ENCODE data around the gene ALLC.
"Not testable (repeated sequence)": the region's sequence is repeated elsewhere in the genome, so short reads cannot be mapped to it uniquely, and the experiment has no call there.

Gene ALLC

GRCh38 chr2:3633089-3633981 lies 24.7 kb upstream of the ALLC start:
- H3K9me3 Mint-ChIP-seq: no peaks in the 10 kb centered on the region
- no peak overlapping the region for H3K4me3 Mint-ChIP-seq
- H3K4me1 Mint-ChIP-seq (ENCODE audit: low read depth): no peaks in the 10 kb centered on the region
- H3K36me3 Mint-ChIP-seq (ENCODE audit: low read depth): no peaks in the 10 kb centered on the region
- no peaks in the 10 kb centered on the region for H3K27me3 Mint-ChIP-seq
- no peak overlapping the region for H3K27ac Mint-ChIP-seq

- Mint-ChIP-seq H3K9me3 (no peaks in the 10 kb centered on the region), H3K27me3 (no peaks in the 10 kb centered on the region), H3K4me3 (no peak overlapping the region), H3K27ac (no peak overlapping the region), H3K4me1 (ENCODE audit: low read depth) (no peaks in the 10 kb centered on the region), H3K36me3 (ENCODE audit: low read depth) (no peaks in the 10 kb centered on the region)
Observed at GRCh38 chr2:3633982-3634595, 23.9 kb upstream of the ALLC start.

DNA sequence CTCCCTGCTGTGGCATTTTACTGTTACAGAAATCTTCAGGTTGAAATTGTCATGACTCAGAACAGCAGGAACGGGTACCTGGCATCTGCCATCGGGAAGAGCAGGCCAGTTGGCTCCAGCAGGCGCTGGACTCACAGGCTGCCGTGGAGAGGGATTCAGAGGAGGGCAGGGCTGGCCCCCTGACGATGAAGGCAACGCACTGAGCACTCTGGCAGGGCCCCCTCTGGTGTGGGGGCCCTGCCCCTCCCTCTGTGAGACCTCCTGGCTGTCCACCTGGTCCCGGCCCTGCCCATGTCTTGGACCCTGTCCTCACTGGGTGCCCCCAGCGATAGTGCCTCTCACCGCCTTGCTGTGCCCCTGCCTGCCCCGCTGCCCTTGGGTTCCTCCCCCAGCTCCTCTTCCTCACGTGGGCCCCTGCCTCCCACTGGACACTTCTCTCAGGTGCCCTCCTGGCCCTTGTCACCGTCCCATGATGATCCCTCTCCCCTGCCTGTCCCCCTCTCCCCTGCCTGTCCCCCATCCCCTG lies 23.3 kb upstream of the ALLC start:
- no peaks in the 10 kb centered on the region for H3K9me3 Mint-ChIP-seq
- no peaks in the 10 kb centered on the region for H3K36me3 Mint-ChIP-seq (ENCODE audit: low read depth)
- no peak overlapping the region for H3K4me3 Mint-ChIP-seq
- H3K27ac Mint-ChIP-seq: no peak overlapping the region
- no peaks in the 10 kb centered on the region for H3K27me3 Mint-ChIP-seq
- H3K4me1 Mint-ChIP-seq (ENCODE audit: low read depth): no peaks in the 10 kb centered on the region

- H3K27me3 Mint-ChIP-seq: no peaks in the 10 kb centered on the region
- no peak overlapping the region for H3K27ac Mint-ChIP-seq
- no peaks in the 10 kb centered on the region for H3K4me1 Mint-ChIP-seq (ENCODE audit: low read depth)
- no peak overlapping the region for H3K4me3 Mint-ChIP-seq
- no peaks in the 10 kb centered on the region for H3K36me3 Mint-ChIP-seq (ENCODE audit: low read depth)
- H3K9me3 Mint-ChIP-seq: no peaks in the 10 kb centered on the region
Observed at GRCh38 chr2:3635171-3635974, 22.6 kb upstream of the ALLC start.

- H3K27ac Mint-ChIP-seq; H3K36me3 Mint-ChIP-seq (ENCODE audit: low read depth); H3K4me3 Mint-ChIP-seq; H3K9me3 Mint-ChIP-seq; H3K27me3 Mint-ChIP-seq; H3K4me1 Mint-ChIP-seq (ENCODE audit: low read depth): not testable (repeated sequence)
Observed at GRCh38 chr2:3635975-3636327, 22.0 kb upstream of the ALLC start.

DNA sequence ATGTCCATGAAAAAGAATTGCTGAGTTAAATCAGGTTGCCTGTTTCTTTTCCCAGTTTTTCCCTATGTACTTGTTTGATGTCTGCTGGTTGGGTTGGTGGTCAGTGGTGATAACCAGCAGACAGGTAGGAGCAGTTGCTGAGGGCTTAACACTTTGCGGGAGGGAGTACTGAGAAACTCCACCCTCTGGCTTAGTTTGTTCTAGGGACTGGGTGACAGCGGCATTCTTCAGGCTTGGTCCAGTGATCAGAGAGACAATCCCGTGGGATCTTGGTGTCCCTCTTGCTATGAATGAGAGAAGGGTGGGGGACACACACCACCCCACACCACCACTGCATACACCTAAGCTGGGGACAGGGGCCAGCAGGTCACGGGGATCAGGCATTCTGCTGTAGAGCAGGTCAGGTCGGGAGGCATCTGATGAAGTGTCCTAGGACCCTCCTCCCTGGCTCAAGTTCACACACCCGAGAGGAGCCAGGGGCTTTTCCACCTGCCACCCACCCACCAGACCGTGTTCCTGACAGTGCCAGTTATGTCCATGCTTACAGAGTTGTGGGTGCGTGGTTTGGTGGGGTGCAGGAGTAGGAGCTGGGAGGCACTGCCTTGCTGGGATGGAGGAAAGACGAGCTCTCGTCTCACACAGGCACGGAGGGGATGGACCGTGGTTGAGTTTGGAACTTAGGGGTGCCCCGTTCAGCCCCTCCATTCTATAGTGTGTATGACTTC lies 21.3 kb upstream of the ALLC start:
- Mint-ChIP-seq H3K27ac (no peak overlapping the region), H3K9me3 (no peaks in the 10 kb centered on the region)

GRCh38 chr2:3637311-3637675 lies 20.7 kb upstream of the ALLC start:
- H3K4me1 Mint-ChIP-seq (ENCODE audit: low read depth): no peaks in the 10 kb centered on the region
- H3K9me3 Mint-ChIP-seq: no peaks in the 10 kb centered on the region
- no peak overlapping the region for H3K27ac Mint-ChIP-seq
- H3K27me3 Mint-ChIP-seq: no peaks in the 10 kb centered on the region
- no peak overlapping the region for H3K4me3 Mint-ChIP-seq
- no peaks in the 10 kb centered on the region for H3K36me3 Mint-ChIP-seq (ENCODE audit: low read depth)

More for the DNA sequence above, 21.3 kb upstream of the ALLC start:
- H3K4me3 Mint-ChIP-seq: no peak overlapping the region
- no peaks in the 10 kb centered on the region for H3K36me3 Mint-ChIP-seq (ENCODE audit: low read depth)
- H3K4me1 Mint-ChIP-seq (ENCODE audit: low read depth): no peaks in the 10 kb centered on the region
- no peaks in the 10 kb centered on the region for H3K27me3 Mint-ChIP-seq

DNA sequence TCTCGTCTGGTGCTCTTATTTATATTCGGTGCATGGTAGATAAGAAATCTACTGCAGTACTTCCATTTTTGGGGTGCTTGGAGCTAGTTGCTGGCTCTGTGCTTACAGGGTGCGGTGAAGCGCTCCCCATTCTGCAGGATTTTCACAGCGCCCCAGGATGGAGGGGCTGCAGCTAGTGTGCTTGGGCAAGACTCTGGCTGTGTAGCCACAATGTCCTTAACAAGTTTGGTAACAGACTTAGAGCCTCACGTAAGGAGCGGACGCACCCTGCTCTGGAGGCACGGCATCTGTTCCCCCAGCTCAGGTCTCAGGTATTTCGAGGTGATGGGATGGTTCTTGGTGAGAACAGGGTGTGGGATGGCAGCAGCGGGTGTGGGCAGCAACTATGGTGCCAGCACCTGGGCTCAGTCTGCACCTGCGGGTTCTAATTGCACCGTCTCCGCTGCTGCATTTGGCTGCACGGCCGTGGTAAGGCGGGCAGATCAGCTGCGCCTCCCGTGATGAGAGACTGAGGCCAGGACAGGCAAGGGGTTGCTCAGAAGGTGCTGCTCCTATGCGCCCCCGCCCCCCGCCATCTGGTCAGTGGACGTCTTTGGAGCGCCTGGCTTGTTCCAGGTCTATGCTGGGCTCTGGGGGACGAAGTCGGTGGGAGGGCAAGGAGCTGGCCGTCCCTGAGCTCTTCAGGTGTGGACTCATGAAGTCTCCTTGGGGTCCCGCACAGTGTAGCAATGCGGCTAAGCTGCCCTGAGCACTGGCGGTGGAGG lies 20.1 kb upstream of the ALLC start:
- no peaks in the 10 kb centered on the region for H3K9me3 Mint-ChIP-seq
- no peak overlapping the region for H3K27ac Mint-ChIP-seq

GRCh38 chr2:3638456-3638810 lies 19.6 kb upstream of the ALLC start:
- no peaks in the 10 kb centered on the region for H3K4me1 Mint-ChIP-seq (ENCODE audit: low read depth)
- no peaks in the 10 kb centered on the region for H3K36me3 Mint-ChIP-seq (ENCODE audit: low read depth)
- H3K4me3 Mint-ChIP-seq: no peak overlapping the region
- no peaks in the 10 kb centered on the region for H3K9me3 Mint-ChIP-seq
- H3K27ac Mint-ChIP-seq: no peak overlapping the region
- H3K27me3 Mint-ChIP-seq: no peaks in the 10 kb centered on the region

More for the DNA sequence above, 20.1 kb upstream of the ALLC start:
- Mint-ChIP-seq H3K36me3 (ENCODE audit: low read depth) (no peaks in the 10 kb centered on the region), H3K4me3 (no peak overlapping the region), H3K27me3 (no peaks in the 10 kb centered on the region), H3K4me1 (ENCODE audit: low read depth) (no peaks in the 10 kb centered on the region)

GRCh38 chr2:3639015-3639630 lies 18.9 kb upstream of the ALLC start:
- H3K27me3 Mint-ChIP-seq: no peaks in the 10 kb centered on the region
- H3K36me3 Mint-ChIP-seq (ENCODE audit: low read depth): no peaks in the 10 kb centered on the region
- H3K9me3 Mint-ChIP-seq: no peaks in the 10 kb centered on the region
- H3K27ac Mint-ChIP-seq: no peak overlapping the region
- H3K4me1 Mint-ChIP-seq (ENCODE audit: low read depth): no peaks in the 10 kb centered on the region
- H3K4me3 Mint-ChIP-seq: no peak overlapping the region

GRCh38 chr2:3639653-3640052 lies 18.3 kb upstream of the ALLC start:
- Mint-ChIP-seq H3K9me3 (no peaks in the 10 kb centered on the region), H3K4me1 (ENCODE audit: low read depth) (no peaks in the 10 kb centered on the region), H3K27ac (no peak overlapping the region), H3K27me3 (no peaks in the 10 kb centered on the region), H3K4me3 (no peak overlapping the region), H3K36me3 (ENCODE audit: low read depth) (no peaks in the 10 kb centered on the region)

- H3K9me3 Mint-ChIP-seq: no peaks in the 10 kb centered on the region
- H3K36me3 Mint-ChIP-seq (ENCODE audit: low read depth): no peaks in the 10 kb centered on the region
- no peaks in the 10 kb centered on the region for H3K4me1 Mint-ChIP-seq (ENCODE audit: low read depth)
- no peaks in the 10 kb centered on the region for H3K27me3 Mint-ChIP-seq
- H3K4me3 Mint-ChIP-seq: no peak overlapping the region
- H3K27ac Mint-ChIP-seq: no peak overlapping the region
Observed at GRCh38 chr2:3641181-3641580, 16.8 kb upstream of the ALLC start.

DNA sequence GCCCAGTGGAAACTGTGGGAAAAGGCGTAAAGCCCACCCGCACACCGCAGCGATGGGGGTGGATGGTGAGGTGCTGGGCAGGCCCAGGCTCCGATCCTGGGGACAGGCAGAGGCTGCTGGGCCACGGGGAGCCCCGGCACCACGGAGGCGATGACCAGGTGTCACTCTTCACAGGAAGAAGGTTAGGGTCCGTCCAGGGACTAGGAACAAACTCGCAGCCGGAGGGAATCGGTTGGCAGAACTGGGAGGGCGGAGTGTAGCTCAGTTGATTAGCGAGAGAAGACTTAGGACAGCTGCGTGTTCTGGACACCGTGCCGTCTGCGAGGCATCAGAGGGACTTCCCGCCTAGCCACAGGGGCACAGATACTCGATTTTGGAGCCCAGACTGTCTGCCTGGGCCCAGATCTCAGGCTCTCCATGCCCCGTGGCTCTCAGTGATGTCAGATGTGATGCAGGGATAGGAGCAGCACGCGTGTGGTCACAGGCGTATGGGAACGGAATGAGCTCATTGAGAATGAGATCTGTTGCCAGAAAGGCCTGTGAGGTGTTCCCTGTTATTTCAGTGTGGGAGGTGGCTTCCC lies 16.1 kb upstream of the ALLC start:
- Mint-ChIP-seq H3K36me3 (ENCODE audit: low read depth) (no peaks in the 10 kb centered on the region), H3K4me3 (no peak overlapping the region), H3K27me3 (no peaks in the 10 kb centered on the region), H3K4me1 (ENCODE audit: low read depth) (no peaks in the 10 kb centered on the region), H3K9me3 (no peaks in the 10 kb centered on the region), H3K27ac (no peak overlapping the region)

Data from stimulated activated naive CD8-positive, alpha-beta T cell treated with anti-CD3 and anti-CD28 coated beads, Interleukin-15, Interleukin-2, amounts not matched to agents 100 ng/mL and 50 ng/mL, for 24 hours (primary cell).